Upper lobe of left lung (tissue), 6 donors: ENCODE data around the gene ARHGEF10L. TPM values are rescaled to one million over a fixed set of nuclear protein-coding genes. Genes with fewer than 3 reads are reported as not detected.
A peak's percentile ranks its signal among the peaks of the same experiment; 100 is the strongest.

ENCODE experiments used
- ATAC-seq, 2 donors: fragments of 200-7000 bp; cut with Tn5 transposase; one replicate each; pipeline ENCODE4 v1.9.1; 2022; ENCODE audit warnings: mild to moderate bottlenecking in 2 of 2, moderate library complexity in 2 of 2; ENCODE audit not compliant: low FRiP score in 2 of 2
- DNase-seq, 2 donors: peaks; one replicate each; pipeline ENCODE4 v3.0.0-alpha.2; 2019 to 2020
- H3K27ac ChIP-seq, 4 donors: fragments of 200-600 bp; sonication (generic); one replicate each; pipeline ENCODE4 v1.5.1; 2016 to 2019
- H3K27me3 ChIP-seq, 4 donors: fragments of 200-600 bp; sonication (generic); one replicate each; pipeline ENCODE4 v1.5.1; 2017 to 2019
- H3K36me3 ChIP-seq, 4 donors: fragments of 200-600 bp; sonication (generic); one replicate each; pipeline ENCODE4 v1.5.1; 2016 to 2019
- H3K4me1 ChIP-seq, 4 donors: fragments of 200-600 bp; sonication (generic); one replicate each; pipeline ENCODE4 v1.5.1; 2018 to 2019
- H3K4me3 ChIP-seq, 4 donors: fragments of 200-600 bp; sonication (generic); one replicate each; pipeline ENCODE4 v1.5.1; 2017 to 2019; ENCODE audit warnings: mild to moderate bottlenecking in 2 of 4, moderate library complexity in 1 of 4
- H3K9me3 ChIP-seq, 4 donors: fragments of 200-600 bp; sonication (generic); one replicate each; pipeline ENCODE4 v1.5.1; 2018 to 2019
- EP300 ChIP-seq, 4 donors: sonication (generic); formaldehyde crosslinking; IDR thresholded peaks; one replicate each; pipeline ENCODE4 v1.5.1; 2017; ENCODE audit warnings: antibody characterized with exemption in 4 of 4, control low read depth in 2 of 4
- POLR2A ChIP-seq, 4 donors: fragments of 450-650 bp; IDR thresholded peaks; one replicate each; pipeline ENCODE4 v1.5.1; 2016 to 2017; ENCODE audit warnings: antibody characterized with exemption in 4 of 4, mild to moderate bottlenecking in 2 of 4
- POLR2AphosphoS5 ChIP-seq, 2 donors: sonication (generic); formaldehyde crosslinking; IDR thresholded peaks; one replicate each; pipeline ENCODE4 v1.5.1; 2017; ENCODE audit warnings: antibody characterized with exemption in 2 of 2
- WGBS, 2 donors: methylation state at CpG; one replicate each; pipeline ENCODE4 v1.1.5; 2017 to 2018; 5-methylcytosine and 5-hydroxymethylcytosine counted together
- total RNA-seq, 6 donors: library from RNA; depleted of rRNA in 4 of 6; stranded (reverse); fragments of >200 nt in 4 of 6; gene quantifications; one replicate each; pipeline versions ENCODE4 v1.1.0 to v1.2.1, GENCODE V29; 2016 to 2021
- TF ChIP-seq, protein P1 (sequence below), 6 experiments: fragments of 450-650 bp in 4 of 6; fragments of 200-600 bp in 2 of 6; sonication (generic) in 2 of 6; IDR thresholded peaks; one replicate each; pipeline ENCODE4 v1.5.1; 2016 to 2019; ENCODE audit warnings: antibody characterized with exemption in 6 of 6
- donor health status: DM: no; HTN: no; CAD: no; lungs with moderate emphysema.
- donor health status: DM: no; HTN: yes; CAD: no; lungs with severe emphysema.

ARHGEF10L gene
- total RNA-seq, 6 donors from 2014 or later, result 17.6 to 172 (median 50.0) TPM

DNA sequence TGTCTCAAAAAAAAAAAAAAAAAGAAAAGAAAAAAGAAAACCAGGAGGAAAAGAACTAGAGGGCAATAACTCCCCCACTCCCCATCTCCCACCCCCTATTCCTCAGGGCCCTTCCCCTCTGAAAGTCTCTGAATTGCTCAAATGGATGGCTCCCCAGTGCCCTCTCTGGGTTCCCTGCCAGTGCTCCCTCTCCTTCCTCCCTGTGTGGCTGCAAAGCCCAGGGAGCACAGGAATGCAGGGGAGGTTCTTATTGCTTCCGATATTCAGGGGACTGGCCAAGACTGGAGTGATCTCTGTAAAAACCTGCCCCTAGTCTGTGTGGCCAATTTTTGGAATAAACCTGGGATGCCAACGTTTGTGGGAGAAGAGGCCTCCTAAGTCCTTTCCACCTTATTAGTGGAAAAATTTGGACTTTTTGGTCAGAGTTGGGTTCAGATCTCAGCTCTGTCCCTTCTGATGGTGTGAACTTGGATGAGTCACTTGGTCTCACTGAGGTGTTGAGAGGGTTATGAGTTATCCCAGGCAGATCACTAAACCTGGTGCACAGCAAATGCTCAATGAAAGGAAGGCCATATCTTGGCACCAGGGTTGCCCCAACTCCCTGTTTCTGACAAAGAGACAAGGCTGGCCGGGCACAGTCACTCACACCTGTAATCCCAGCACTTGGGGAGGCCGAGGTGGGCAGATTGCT is 13.4 kb upstream of the ARHGEF10L start:
- WGBS, 2 donors, result 71 to 80% methylated on average over 4 of the region's 4 CpGs

DNA sequence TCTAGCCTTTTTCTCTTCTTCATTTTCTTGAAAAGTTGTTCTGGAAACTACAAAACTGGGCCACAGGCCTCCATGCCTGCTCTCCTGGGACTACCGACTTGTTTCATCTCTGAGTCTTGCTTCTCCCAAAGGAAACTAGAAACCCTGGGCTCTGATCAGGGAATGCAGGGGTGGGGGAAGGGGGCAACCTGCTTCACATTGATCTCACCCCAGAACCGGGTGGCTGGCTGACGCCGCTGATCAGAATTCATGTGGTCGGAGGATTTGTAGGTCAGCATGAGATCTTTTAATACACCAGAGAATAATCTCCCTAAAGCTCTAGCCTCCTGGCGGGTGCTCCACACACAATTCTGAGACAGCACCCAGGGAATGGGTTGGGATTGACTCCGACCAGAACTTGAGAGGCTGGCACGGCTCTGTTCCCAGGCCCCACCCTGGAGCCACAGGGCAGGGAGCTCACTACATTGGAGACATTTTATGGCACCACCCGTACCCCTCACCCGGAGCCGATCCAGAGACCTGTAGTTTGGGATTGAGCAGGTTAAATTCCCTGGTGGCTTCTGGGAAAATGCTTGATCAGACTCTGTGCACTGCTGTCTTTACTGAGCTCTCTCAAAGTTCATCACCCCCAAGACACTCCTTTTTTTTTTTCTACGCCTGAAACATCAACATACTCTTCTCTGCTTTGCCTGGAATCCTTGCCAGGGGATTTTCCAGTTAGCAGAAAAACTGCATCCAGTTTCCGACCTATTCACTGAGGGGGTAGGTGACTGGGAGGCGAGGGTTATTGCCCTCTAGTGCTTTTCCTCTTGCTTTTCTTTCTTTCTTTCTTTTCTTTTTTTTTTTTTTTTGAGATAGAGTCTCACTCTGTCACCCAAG is 12.2 kb upstream of the ARHGEF10L start:
- peak overlapping the region in 1 of 4 donors; percentile 31 for H3K27ac ChIP-seq
- no peaks in the 10 kb centered on the region for H3K36me3 ChIP-seq
- H3K4me3 ChIP-seq, result no peak overlapping the region
- H3K9me3 ChIP-seq, result no peaks in the 10 kb centered on the region
- 53 to 63% methylated on average over 10 to 14 of the region's 14 CpGs for WGBS, 2 donors
- H3K27me3 ChIP-seq, result no peaks in the 10 kb centered on the region
- peaks cover 0 to 5% (median 0%) of the 10 kb centered on the region in 4 donors for H3K4me1 ChIP-seq
- ATAC-seq (no peak), DNase-seq (no peak)
- TF ChIP-seq POLR2AphosphoS5 (IDR thresholded peaks at IDR 0.05) (no peak), POLR2A (IDR thresholded peaks at IDR 0.05) (no peak), EP300 (IDR thresholded peaks at IDR 0.05) (no peak)
- TF ChIP-seq, protein P1, sequence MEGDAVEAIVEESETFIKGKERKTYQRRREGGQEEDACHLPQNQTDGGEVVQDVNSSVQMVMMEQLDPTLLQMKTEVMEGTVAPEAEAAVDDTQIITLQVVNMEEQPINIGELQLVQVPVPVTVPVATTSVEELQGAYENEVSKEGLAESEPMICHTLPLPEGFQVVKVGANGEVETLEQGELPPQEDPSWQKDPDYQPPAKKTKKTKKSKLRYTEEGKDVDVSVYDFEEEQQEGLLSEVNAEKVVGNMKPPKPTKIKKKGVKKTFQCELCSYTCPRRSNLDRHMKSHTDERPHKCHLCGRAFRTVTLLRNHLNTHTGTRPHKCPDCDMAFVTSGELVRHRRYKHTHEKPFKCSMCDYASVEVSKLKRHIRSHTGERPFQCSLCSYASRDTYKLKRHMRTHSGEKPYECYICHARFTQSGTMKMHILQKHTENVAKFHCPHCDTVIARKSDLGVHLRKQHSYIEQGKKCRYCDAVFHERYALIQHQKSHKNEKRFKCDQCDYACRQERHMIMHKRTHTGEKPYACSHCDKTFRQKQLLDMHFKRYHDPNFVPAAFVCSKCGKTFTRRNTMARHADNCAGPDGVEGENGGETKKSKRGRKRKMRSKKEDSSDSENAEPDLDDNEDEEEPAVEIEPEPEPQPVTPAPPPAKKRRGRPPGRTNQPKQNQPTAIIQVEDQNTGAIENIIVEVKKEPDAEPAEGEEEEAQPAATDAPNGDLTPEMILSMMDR (IDR thresholded peaks at IDR 0.05), result no peak

More for the DNA sequence above, 13.4 kb upstream of the ARHGEF10L start:
- Histone ChIP-seq H3K27ac (no peak overlapping the region), H3K36me3 (no peaks in the 10 kb centered on the region), H3K4me3 (no peak overlapping the region), H3K4me1 (no peaks in the 10 kb centered on the region), H3K27me3 (no peaks in the 10 kb centered on the region), H3K9me3 (no peaks in the 10 kb centered on the region)
- no peak for DNase-seq
- TF ChIP-seq EP300 (IDR thresholded peaks at IDR 0.05) (no peak), POLR2AphosphoS5 (IDR thresholded peaks at IDR 0.05) (no peak), POLR2A (IDR thresholded peaks at IDR 0.05) (no peak)
- TF ChIP-seq, protein P1 (IDR thresholded peaks at IDR 0.05), result no peak
- no peak for ATAC-seq

DNA sequence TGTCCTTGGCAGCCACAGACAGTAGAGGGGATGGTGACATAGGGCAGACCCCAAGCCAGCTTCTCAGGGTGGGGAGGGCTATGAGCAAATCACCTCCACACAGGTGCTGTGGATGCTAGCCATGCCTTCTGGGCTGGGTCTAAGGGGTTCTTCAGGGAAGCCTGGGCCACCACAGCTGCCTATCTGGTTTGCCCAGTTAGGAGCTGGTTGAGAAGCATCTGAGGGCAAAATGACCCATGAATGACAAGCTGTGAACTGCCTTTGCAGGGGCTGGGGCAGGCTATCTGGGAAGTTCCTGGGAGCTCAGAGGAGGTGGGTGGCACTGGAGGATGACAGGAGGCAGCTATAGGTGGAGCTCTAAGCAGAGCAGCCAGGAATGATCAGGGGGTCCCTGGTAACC is 10.1 kb upstream of the ARHGEF10L start:
- H3K4me1 ChIP-seq, result peaks cover 0 to 6% (median 0%) of the 10 kb centered on the region in 4 donors
- no peaks in the 10 kb centered on the region for H3K9me3 ChIP-seq
- TF ChIP-seq POLR2A (IDR thresholded peaks at IDR 0.05), result no peak
- TF ChIP-seq POLR2AphosphoS5 (IDR thresholded peaks at IDR 0.05), result no peak
- TF ChIP-seq EP300 (IDR thresholded peaks at IDR 0.05), result no peak
- TF ChIP-seq, protein P1 (IDR thresholded peaks at IDR 0.05), result no peak
- ATAC-seq, result peak in 1 of 2 donors; percentile 2
- DNase-seq, result no peak
- no peak overlapping the region for H3K4me3 ChIP-seq
- no peaks in the 10 kb centered on the region for H3K36me3 ChIP-seq
- no peak overlapping the region for H3K27ac ChIP-seq
- H3K27me3 ChIP-seq, result no peaks in the 10 kb centered on the region

DNA sequence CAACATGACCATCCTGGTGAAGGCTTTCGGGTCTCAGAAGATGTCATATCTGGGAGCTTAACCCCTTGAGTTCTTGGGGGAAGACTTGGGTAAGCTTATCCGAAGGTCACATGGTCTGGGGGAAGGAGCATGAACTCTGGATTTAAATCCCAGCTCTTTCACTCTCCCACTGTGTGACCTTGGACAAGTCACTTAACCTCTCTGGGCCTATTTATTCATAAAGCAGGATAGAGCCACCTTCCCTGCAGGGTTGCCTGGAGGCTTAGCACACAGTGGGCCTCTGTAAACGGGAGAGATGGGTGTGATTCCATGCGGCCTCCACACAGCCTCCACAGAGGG is 8.2 kb upstream of the ARHGEF10L start:
- WGBS, 2 donors, result 82 to 88% methylated on average over 4 of the region's 4 CpGs

More for the DNA sequence above, 8.2 kb upstream of the ARHGEF10L start:
- no peak for ATAC-seq
- Histone ChIP-seq H3K27me3 (no peaks in the 10 kb centered on the region), H3K36me3 (no peaks in the 10 kb centered on the region), H3K4me3 (no peak overlapping the region), H3K27ac (no peak overlapping the region), H3K4me1 (peaks cover 0 to 6% (median 0%) of the 10 kb centered on the region in 4 donors), H3K9me3 (no peaks in the 10 kb centered on the region)
- TF ChIP-seq POLR2AphosphoS5 (IDR thresholded peaks at IDR 0.05) (no peak), POLR2A (IDR thresholded peaks at IDR 0.05) (no peak), EP300 (IDR thresholded peaks at IDR 0.05) (no peak)
- TF ChIP-seq, protein P1 (IDR thresholded peaks at IDR 0.05), result no peak
- no peak for DNase-seq
